Ramos (cell line): ENCODE measurements around the gene CYBC1.

Source experiments
- in situ Hi-C: fragments of 300-500 bp; cut with MboI; formaldehyde crosslinking; loops from one replicate; pipeline ENCODE4 v1.14.3; 2022; ENCODE audit warnings: low sequenced_read_pairs; ENCODE audit not compliant: unreplicated experiment

The CYBC1 gene

GRCh38 chr17:82396601-82397435 is 53.7 kb downstream of the CYBC1 start:
- in situ Hi-C loops = no loop called here

- in situ Hi-C loops = no loop called here
These were observed 56.3 kb downstream of the CYBC1 start for GRCh38 chr17:82394278-82394677.

- in situ Hi-C loops = no loop called here
These were observed 57.6 kb downstream of the CYBC1 start for GRCh38 chr17:82392941-82393340.
